ENCODE results near the gene DAW1.

DNA sequence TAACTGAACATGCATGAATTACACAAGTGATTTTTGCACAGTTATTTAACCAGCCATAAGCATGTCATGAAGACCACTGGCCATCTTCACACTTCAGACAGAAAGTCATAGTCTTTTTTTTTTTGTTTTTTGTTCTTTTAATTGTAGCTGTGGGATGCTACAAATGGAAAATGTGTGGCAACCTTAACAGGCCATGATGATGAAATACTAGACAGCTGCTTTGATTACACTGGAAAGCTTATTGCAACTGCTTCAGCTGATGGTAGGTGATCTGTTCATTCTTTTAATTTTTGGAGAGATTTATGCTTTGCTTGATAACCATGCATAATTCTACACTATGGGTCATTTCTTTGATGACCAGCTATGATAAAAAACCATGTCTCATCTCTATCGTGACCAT, 35.6 kb downstream of the DAW1 start:
- TF ChIP-seq POLR2A (IDR thresholded peaks at IDR 0.05; ENCODE audit: low read depth, low read length) (no peak), CHD2 (IDR thresholded peaks at IDR 0.05; ENCODE audit: borderline replicate concordance, low read depth, low read length) (no peak), CHD4 (IDR thresholded peaks at IDR 0.05) (no peak), JUND (IDR thresholded peaks at IDR 0.05; ENCODE audit: low read depth, low read length) (no peak)
- TF ChIP-seq, protein P1, sequence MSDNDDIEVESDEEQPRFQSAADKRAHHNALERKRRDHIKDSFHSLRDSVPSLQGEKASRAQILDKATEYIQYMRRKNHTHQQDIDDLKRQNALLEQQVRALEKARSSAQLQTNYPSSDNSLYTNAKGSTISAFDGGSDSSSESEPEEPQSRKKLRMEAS (IDR thresholded peaks at IDR 0.05; ENCODE audit: low read depth, low read length), result no peak

All from GM12878 (cell line).